Caco-2 (cell line): Measurements from ENCODE around the gene CCR1. TPM values are rescaled to one million over a fixed set of nuclear protein-coding genes. Genes with fewer than 3 reads are reported as not detected.

Experiments
- BruUV-seq: library from RNA; stranded (reverse); fragments of 400-500 nt; replicated peaks from 2 replicates; lab custom pipeline; 2021; lab: Mats Ljungman, UMichigan
- CTCF ChIA-PET: fragments of 300-600 bp; sonication (Branson Sonifier 250); formaldehyde crosslinking; loops from one replicate; lab custom pipeline; 2022; ENCODE audit warnings: antibody characterized with exemption; lab: Charles Lee
- POLR2A ChIA-PET: fragments of 300-600 bp; sonication (Branson Sonifier 250); formaldehyde crosslinking; loops from one replicate; lab custom pipeline; 2022; ENCODE audit warnings: antibody characterized with exemption; lab: Charles Lee
- DNase-seq, 2 experiments: peaks; one replicate each; pipeline versions ENCODE4 v3.0.0 to v3.0.0-alpha.2; 2020 to 2022
- H3K27me3 ChIP-seq: replicated peaks from 2 replicates; pipeline ENCODE4 v1.6.0; 2011; ENCODE audit warnings: low read length; ENCODE audit not compliant: control insufficient read depth, insufficient read depth
- H3K36me3 ChIP-seq: 2 replicates; pipeline ENCODE4 v1.5.1; 2011; ENCODE audit warnings: low read length; ENCODE audit not compliant: control insufficient read depth, insufficient read depth
- H3K4me1 ChIP-seq: fragments of 250-450 bp; sonication (Bioruptor Pico); 2 replicates; pipeline ENCODE4 v1.5.1; 2020; ENCODE audit warnings: mild to moderate bottlenecking
- H3K4me3 ChIP-seq: 2 replicates; pipeline ENCODE4 v1.5.1; 2011; ENCODE audit warnings: low read depth, mild to moderate bottlenecking, control low read depth, low read length
- H3K9me3 ChIP-seq: fragments of 250-450 bp; sonication (Bioruptor Pico); 2 replicates; pipeline ENCODE4 v1.5.1; 2020; ENCODE audit warnings: mild to moderate bottlenecking, moderate library complexity
- H3K27ac Mint-ChIP-seq: one replicate; pipeline ENCODE4 v1.8.0; 2022; ENCODE audit warnings: mixed read lengths; ENCODE audit not compliant: unreplicated experiment
- H3K27me3 Mint-ChIP-seq: one replicate; pipeline ENCODE4 v1.8.0; 2022; ENCODE audit warnings: mixed read lengths; ENCODE audit not compliant: insufficient read depth, unreplicated experiment
- H3K36me3 Mint-ChIP-seq: one replicate; pipeline ENCODE4 v1.8.0; 2022; ENCODE audit warnings: mild to moderate bottlenecking, mixed read lengths; ENCODE audit not compliant: insufficient read depth, unreplicated experiment
- H3K4me1 Mint-ChIP-seq: one replicate; pipeline ENCODE4 v1.8.0; 2022; ENCODE audit warnings: low read depth, mixed read lengths; ENCODE audit not compliant: unreplicated experiment
- H3K4me3 Mint-ChIP-seq: one replicate; pipeline ENCODE4 v1.8.0; 2022; ENCODE audit warnings: mild to moderate bottlenecking, moderate library complexity, mixed read lengths; ENCODE audit not compliant: unreplicated experiment
- H3K9me3 Mint-ChIP-seq: one replicate; pipeline ENCODE4 v1.8.0; 2022; ENCODE audit warnings: mixed read lengths; ENCODE audit not compliant: unreplicated experiment
- intact Hi-C: fragments of 100-400 bp; cut with micrococcal nuclease; formaldehyde crosslinking; loops from one replicate; pipeline ENCODE4 v1.10.0; 2022; ENCODE audit not compliant: unreplicated experiment
- total RNA-seq: library from RNA; stranded (reverse); gene quantifications from 2 replicates; pipeline ENCODE4 v1.2.3, GENCODE V29; 2022
- TF ChIP-seq, protein P1 (sequence below), 2 experiments: fragments of 200-600 bp in 1 of 2; IDR thresholded peaks; 1 replicate in 1 of 2; 2 replicates in 1 of 2; pipeline versions ENCODE4 v1.5.1 to v1.8.0; 2011 to 2022; ENCODE audit warnings: antibody characterized with exemption in 1 of 2, control low read depth in 1 of 2, inconsistent platforms in 1 of 2, low read depth in 1 of 2, low read length in 1 of 2, mild to moderate bottlenecking in 1 of 2, moderate library complexity in 1 of 2; ENCODE audit not compliant: insufficient read depth in 1 of 2, severe bottlenecking in 1 of 2, unreplicated experiment in 1 of 2

The CCR1 gene
- total RNA-seq, 1 experiment from 2014 or later, result 2.9 TPM

DNA sequence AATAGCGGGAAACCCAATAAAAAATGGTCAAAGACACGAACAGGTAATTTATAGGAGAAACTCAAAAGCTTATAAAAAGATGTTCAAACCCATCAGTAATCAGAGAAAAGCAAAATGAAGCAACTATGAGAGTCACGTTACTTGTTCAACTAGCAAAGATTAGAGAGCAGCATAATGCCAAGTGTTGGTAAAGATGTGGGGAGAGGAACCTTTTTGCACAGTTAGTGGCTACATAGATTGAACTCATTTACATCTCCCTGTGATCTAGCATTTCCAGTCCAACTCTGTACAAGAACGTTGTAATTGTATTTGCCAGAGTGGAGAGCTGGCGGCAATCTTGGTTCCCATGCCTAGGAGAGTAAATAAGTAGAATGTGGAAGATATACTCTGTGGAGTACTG is 15.2 kb downstream of the CCR1 start:
- Mint-ChIP-seq H3K36me3 (peaks cover 16% of the 10 kb centered on the region), H3K9me3 (peaks cover 35% of the 10 kb centered on the region), H3K27ac (no peak overlapping the region), H3K27me3 (no peaks in the 10 kb centered on the region), H3K4me3 (no peak overlapping the region), H3K4me1 (no peaks in the 10 kb centered on the region)
- no peaks in the 10 kb centered on the region for H3K4me1 ChIP-seq
- ChIA-PET POLR2A (no interaction called here), CTCF (no interaction called here)
- H3K9me3 ChIP-seq, result peaks cover 23% of the 10 kb centered on the region
- no peaks in the 10 kb centered on the region for H3K27me3 ChIP-seq
- BruUV-seq, result no TSS peak
- TF ChIP-seq, protein P1, sequence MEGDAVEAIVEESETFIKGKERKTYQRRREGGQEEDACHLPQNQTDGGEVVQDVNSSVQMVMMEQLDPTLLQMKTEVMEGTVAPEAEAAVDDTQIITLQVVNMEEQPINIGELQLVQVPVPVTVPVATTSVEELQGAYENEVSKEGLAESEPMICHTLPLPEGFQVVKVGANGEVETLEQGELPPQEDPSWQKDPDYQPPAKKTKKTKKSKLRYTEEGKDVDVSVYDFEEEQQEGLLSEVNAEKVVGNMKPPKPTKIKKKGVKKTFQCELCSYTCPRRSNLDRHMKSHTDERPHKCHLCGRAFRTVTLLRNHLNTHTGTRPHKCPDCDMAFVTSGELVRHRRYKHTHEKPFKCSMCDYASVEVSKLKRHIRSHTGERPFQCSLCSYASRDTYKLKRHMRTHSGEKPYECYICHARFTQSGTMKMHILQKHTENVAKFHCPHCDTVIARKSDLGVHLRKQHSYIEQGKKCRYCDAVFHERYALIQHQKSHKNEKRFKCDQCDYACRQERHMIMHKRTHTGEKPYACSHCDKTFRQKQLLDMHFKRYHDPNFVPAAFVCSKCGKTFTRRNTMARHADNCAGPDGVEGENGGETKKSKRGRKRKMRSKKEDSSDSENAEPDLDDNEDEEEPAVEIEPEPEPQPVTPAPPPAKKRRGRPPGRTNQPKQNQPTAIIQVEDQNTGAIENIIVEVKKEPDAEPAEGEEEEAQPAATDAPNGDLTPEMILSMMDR (IDR thresholded peaks at IDR 0.05; ENCODE audit: insufficient read depth in 1 of 2, low read depth in 1 of 2, low read length in 1 of 2, severe bottlenecking in 1 of 2, unreplicated experiment in 1 of 2), result no peak
- H3K4me3 ChIP-seq, result no peak overlapping the region
- no peaks in the 10 kb centered on the region for H3K36me3 ChIP-seq
- no peak for DNase-seq
- intact Hi-C loops, result no loop called here

DNA sequence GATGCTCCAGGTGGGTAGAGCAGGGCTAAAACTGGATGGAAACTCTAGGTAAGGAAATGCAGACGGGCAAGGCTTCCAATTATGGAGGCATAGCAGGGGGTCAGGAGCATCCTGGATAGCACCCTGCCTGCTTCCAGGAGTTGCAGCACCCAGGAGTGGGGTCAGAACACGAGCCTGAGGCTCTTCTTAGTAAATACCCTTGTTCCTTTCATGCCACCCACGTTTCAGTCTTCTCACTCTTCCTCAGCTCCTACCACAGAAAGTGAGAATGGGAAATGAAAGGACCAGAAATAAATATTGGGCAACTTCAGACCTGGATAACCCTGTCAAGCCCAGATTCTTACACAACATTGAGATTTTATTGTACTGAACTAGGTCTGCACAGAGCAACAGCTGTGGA is 16.4 kb downstream of the CCR1 start:
- intact Hi-C loops, result no loop called here
- peaks cover 16% of the 10 kb centered on the region for H3K36me3 Mint-ChIP-seq
- Histone ChIP-seq H3K4me3 (no peak overlapping the region), H3K4me1 (no peaks in the 10 kb centered on the region), H3K27me3 (no peaks in the 10 kb centered on the region), H3K36me3 (no peaks in the 10 kb centered on the region), H3K9me3 (peaks cover 16% of the 10 kb centered on the region; the same call in 1 of the 2 replicates)
- TF ChIP-seq, protein P1 (IDR thresholded peaks at IDR 0.05; ENCODE audit: insufficient read depth in 1 of 2, low read depth in 1 of 2, low read length in 1 of 2, severe bottlenecking in 1 of 2, unreplicated experiment in 1 of 2), result no peak
- CTCF ChIA-PET, result no interaction called here
- POLR2A ChIA-PET, result no interaction called here
- H3K4me1 Mint-ChIP-seq, result no peaks in the 10 kb centered on the region
- DNase-seq, result no peak
- no peak overlapping the region for H3K4me3 Mint-ChIP-seq
- H3K27ac Mint-ChIP-seq, result no peak overlapping the region
- no TSS peak for BruUV-seq
- no peaks in the 10 kb centered on the region for H3K27me3 Mint-ChIP-seq
- peaks cover 35% of the 10 kb centered on the region for H3K9me3 Mint-ChIP-seq

DNA sequence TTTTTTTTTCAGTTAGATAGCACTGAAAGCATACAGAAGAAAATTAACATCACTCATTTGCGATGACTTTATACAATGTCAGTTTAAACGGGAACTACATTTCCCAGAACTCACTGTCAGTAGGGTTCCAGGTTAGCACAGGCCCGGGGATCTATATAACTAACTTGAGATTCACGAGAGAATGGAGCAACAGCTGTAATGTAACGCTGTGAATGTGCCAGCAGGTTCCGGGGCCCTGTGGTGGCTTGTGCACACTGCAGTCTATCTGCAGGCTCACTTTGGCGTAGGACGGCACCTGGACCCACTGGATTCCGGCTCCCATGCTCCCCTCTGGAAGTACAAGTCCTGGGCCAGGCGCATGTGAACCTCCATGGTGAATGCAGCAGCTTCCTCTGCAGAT is 19.4 kb downstream of the CCR1 start:
- BruUV-seq, result no TSS peak
- H3K9me3 Mint-ChIP-seq, result peaks cover 13% of the 10 kb centered on the region
- no peaks in the 10 kb centered on the region for H3K36me3 ChIP-seq
- H3K36me3 Mint-ChIP-seq, result peaks cover 15% of the 10 kb centered on the region
- H3K27ac Mint-ChIP-seq, result no peak overlapping the region
- no peak for DNase-seq
- H3K27me3 Mint-ChIP-seq, result no peaks in the 10 kb centered on the region
- TF ChIP-seq, protein P1 (IDR thresholded peaks at IDR 0.05; ENCODE audit: insufficient read depth in 1 of 2, low read depth in 1 of 2, low read length in 1 of 2, severe bottlenecking in 1 of 2, unreplicated experiment in 1 of 2), result no peak
- H3K4me3 Mint-ChIP-seq, result no peak overlapping the region
- no peaks in the 10 kb centered on the region for H3K9me3 ChIP-seq
- no peaks in the 10 kb centered on the region for H3K4me1 Mint-ChIP-seq
- H3K4me3 ChIP-seq, result no peak overlapping the region
- intact Hi-C loops, result no loop called here
- no peaks in the 10 kb centered on the region for H3K27me3 ChIP-seq
- H3K4me1 ChIP-seq, result no peaks in the 10 kb centered on the region
- ChIA-PET CTCF (no interaction called here), POLR2A (no interaction called here)
